Endothelial cell of umbilical vein (primary cell): Measurements from ENCODE around the gene VMP1. TPM values are rescaled to one million over a fixed set of nuclear protein-coding genes. Genes with fewer than 3 reads are reported as not detected.

Source experiments
- BruUV-seq: library from RNA; stranded (reverse); fragments of 400-500 nt; replicated peaks from 2 replicates; lab custom pipeline; 2021; lab: Mats Ljungman, UMichigan
- CTCF ChIA-PET: fragments of 300-600, 350-600 bp; sonication (Branson Sonifier 250); formaldehyde crosslinking; loops from one replicate; lab custom pipeline; 2021; ENCODE audit warnings: antibody characterized with exemption, inconsistent platforms; lab: Charles Lee
- POLR2A ChIA-PET: fragments of 300-600, 350-600 bp; sonication (Branson Sonifier 250); formaldehyde crosslinking; loops from one replicate; lab custom pipeline; 2021; ENCODE audit warnings: antibody characterized with exemption, inconsistent platforms; lab: Charles Lee
- DNase-seq: peaks from one replicate; pipeline ENCODE4 v3.0.0-alpha.2; 2011; ENCODE audit warnings: low read depth, low spot score
- FAIRE-seq: peaks from 2 replicates; lab custom pipeline; 2011; peaks lifted over from hg19 to GRCh38; lab: Jason Lieb, UNC
- H2AFZ ChIP-seq: 2 replicates; pipeline ENCODE4 v1.6.0; 2012; ENCODE audit warnings: low read depth, low read length, control low read depth, inconsistent platforms
- H3K27ac ChIP-seq: 2 replicates; pipeline ENCODE4 v1.5.1; 2011; ENCODE audit warnings: low read depth, mild to moderate bottlenecking, control low read depth, low read length, moderate library complexity; ENCODE audit not compliant: insufficient read depth
- H3K27me3 ChIP-seq, 2 experiments: 2 replicates each; pipeline versions ENCODE4 v1.6.0 to v1.6.1; 2011; ENCODE audit warnings: low read length in 2 of 2, mixed read lengths in 1 of 2; ENCODE audit not compliant: control insufficient read depth in 2 of 2, insufficient read depth in 2 of 2
- H3K36me3 ChIP-seq, 2 experiments: 2 replicates in 1 of 2; 3 replicates in 1 of 2; pipeline ENCODE4 v1.5.1; 2011; ENCODE audit warnings: low read length in 2 of 2, mild to moderate bottlenecking in 1 of 2, moderate library complexity in 1 of 2; ENCODE audit not compliant: control insufficient read depth in 2 of 2, insufficient read depth in 2 of 2; ENCODE audit errors: extremely low read depth in 1 of 2
- H3K4me1 ChIP-seq: 3 replicates; pipeline ENCODE4 v1.5.1; 2011; ENCODE audit warnings: mild to moderate bottlenecking, low read length; ENCODE audit not compliant: control insufficient read depth, insufficient read depth; ENCODE audit errors: extremely low read depth
- H3K4me2 ChIP-seq: 2 replicates; pipeline ENCODE4 v1.6.1; 2011; ENCODE audit warnings: low read length, control low read depth, mixed read lengths; ENCODE audit not compliant: insufficient read depth
- H3K4me3 ChIP-seq, 3 experiments: fragments of 200-600 bp in 1 of 3; sonication (generic), shearing (Covaris generic) in 1 of 3; replicated peaks in 1 of 3; 2 replicates each; pipeline ENCODE4 v1.5.1; 2011 to 2016; ENCODE audit warnings: control low read depth in 3 of 3, low read length in 3 of 3, mild to moderate bottlenecking in 2 of 3, inconsistent platforms in 1 of 3, low read depth in 1 of 3, moderate library complexity in 1 of 3; ENCODE audit not compliant: insufficient read depth in 1 of 3
- H3K79me2 ChIP-seq: 2 replicates; pipeline ENCODE4 v1.6.0; 2012; ENCODE audit warnings: low read length, inconsistent platforms; ENCODE audit not compliant: control insufficient read depth, insufficient read depth
- H3K9ac ChIP-seq: replicated peaks from 2 replicates; pipeline ENCODE3; 2011; ENCODE audit warnings: low read length, control low read depth; ENCODE audit not compliant: insufficient read depth; ENCODE audit errors: extremely low read depth
- H3K9me1 ChIP-seq: replicated peaks from 3 replicates; pipeline ENCODE4 v1.6.0; 2011; ENCODE audit warnings: mild to moderate bottlenecking, low read length; ENCODE audit not compliant: control insufficient read depth, insufficient read depth; ENCODE audit errors: extremely low read depth
- H3K9me3 ChIP-seq: replicated peaks from 2 replicates; pipeline ENCODE4 v1.5.1; 2012; ENCODE audit warnings: low read length, inconsistent platforms; ENCODE audit not compliant: control insufficient read depth, insufficient read depth
- H4K20me1 ChIP-seq: replicated peaks from 2 replicates; pipeline ENCODE3; 2011; ENCODE audit warnings: mild to moderate bottlenecking, low read length; ENCODE audit not compliant: control insufficient read depth, insufficient read depth; ENCODE audit errors: extremely low read depth
- EZH2 ChIP-seq: IDR thresholded peaks from 2 replicates; pipeline ENCODE4 v1.6.1; 2012; ENCODE audit warnings: borderline replicate concordance, low read depth, mild to moderate bottlenecking, moderate library complexity, low read length, inconsistent platforms; ENCODE audit not compliant: severe bottlenecking
- FOS ChIP-seq: IDR thresholded peaks from 2 replicates; pipeline ENCODE4 v1.6.1; 2011; ENCODE audit warnings: mild to moderate bottlenecking, low read length, moderate library complexity, borderline replicate concordance; ENCODE audit not compliant: insufficient read depth
- GATA2 ChIP-seq: IDR thresholded peaks from 2 replicates; pipeline ENCODE4 v1.7.0; 2011; ENCODE audit warnings: low read depth, mild to moderate bottlenecking, moderate library complexity, mixed read lengths, low read length; ENCODE audit not compliant: insufficient read length, insufficient read depth
- JUN ChIP-seq: IDR thresholded peaks from 2 replicates; pipeline ENCODE4 v1.6.1; 2011; ENCODE audit warnings: borderline replicate concordance, low read depth; ENCODE audit not compliant: insufficient read length, insufficient read depth
- MAX ChIP-seq: IDR thresholded peaks from 2 replicates; pipeline ENCODE4 v1.6.1; 2011; ENCODE audit not compliant: insufficient read depth, insufficient read length
- MYC ChIP-seq: IDR thresholded peaks from one replicate; pipeline ENCODE4 v1.6.1; 2011; ENCODE audit warnings: mild to moderate bottlenecking, low read depth, low read length
- POLR2A ChIP-seq: IDR thresholded peaks from 2 replicates; pipeline ENCODE4 v1.6.1; 2012; ENCODE audit warnings: low read depth, mild to moderate bottlenecking, control low read depth, low read length
- POLR2AphosphoS5 ChIP-seq: IDR thresholded peaks from 2 replicates; pipeline ENCODE4 v1.6.1; 2012; ENCODE audit warnings: low read depth, mild to moderate bottlenecking, control low read depth, low read length, moderate library complexity; ENCODE audit not compliant: insufficient read depth
- dilution Hi-C: fragments of 300-500 bp; cut with MboI; formaldehyde crosslinking; loops from one replicate; pipeline ENCODE4 v1.15.0; 2019; ENCODE audit warnings: low sequenced_read_pairs; ENCODE audit not compliant: extremely low pct_ligation_motif_present
- intact Hi-C: fragments of 100-400 bp; cut with micrococcal nuclease; formaldehyde crosslinking; loops from one replicate; pipeline ENCODE4 v1.10.0; 2022
- polyA plus RNA-seq, 4 experiments: library from polyadenylated mRNA; depleted of rRNA in 3 of 4; stranded (reverse) in 3 of 4; unstranded in 1 of 4; fragments of >200 nt; gene quantifications; 2 replicates each; pipeline versions ENCODE4 v1.2.1 to v1.2.3, GENCODE V29; 2011 to 2012; ENCODE audit warnings: missing spikeins in 1 of 4
- total RNA-seq: library from RNA; stranded (reverse); gene quantifications from 2 replicates; pipeline ENCODE4 v1.2.3, GENCODE V29; 2021
- TF ChIP-seq, protein P1 (sequence below), 2 donors: IDR thresholded peaks; 1 replicate in 1 of 2; 2 replicates in 1 of 2; pipeline ENCODE4 v1.5.1; 2011; ENCODE audit warnings: low read length in 2 of 2, mild to moderate bottlenecking in 2 of 2, moderate library complexity in 2 of 2, control low read depth in 1 of 2, inconsistent platforms in 1 of 2, low read depth in 1 of 2; ENCODE audit not compliant: insufficient read depth in 1 of 2; ENCODE audit errors: extremely low read depth in 1 of 2

VMP1 gene
- total and polyA plus RNA-seq, 2 donors (not counting 3 experiments of a cell fraction or from before 2014, with no cell fraction given): 138 to 270 TPM

DNA sequence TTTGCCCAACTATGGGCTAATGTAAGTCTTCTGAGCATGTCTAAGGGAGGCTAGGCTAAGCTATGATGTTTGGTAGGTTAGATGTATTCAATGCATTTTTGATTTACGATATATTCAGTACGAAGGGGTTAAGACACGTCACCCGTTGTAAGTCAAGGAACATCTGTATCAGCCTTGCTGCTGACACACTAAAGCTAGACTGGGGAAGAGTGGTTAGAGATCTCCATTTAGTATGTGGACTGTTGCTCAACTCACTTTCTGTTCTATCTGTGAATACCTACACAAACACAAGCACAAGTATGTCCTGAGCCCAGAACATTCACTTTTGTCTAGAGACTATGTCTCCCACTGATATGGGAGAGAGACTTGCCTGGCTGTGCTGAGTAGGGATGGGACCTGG lies 71.5 kb downstream of the VMP1 start:
- ChIA-PET POLR2A (interaction anchor here (1.0 kb wide), 2 partner anchors 9 to 59 kb away, joined by 3 read pairs; no protein-coding TSS in a partner anchor), CTCF (no interaction called here)
- BruUV-seq: no TSS peak
- no peaks in the 10 kb centered on the region for H4K20me1 ChIP-seq
- intact Hi-C loops (no loop called here), dilution Hi-C loops (no loop called here)
- no peak overlapping the region for H3K9ac ChIP-seq
- no peak for TF ChIP-seq POLR2AphosphoS5
- TF ChIP-seq, protein P1, sequence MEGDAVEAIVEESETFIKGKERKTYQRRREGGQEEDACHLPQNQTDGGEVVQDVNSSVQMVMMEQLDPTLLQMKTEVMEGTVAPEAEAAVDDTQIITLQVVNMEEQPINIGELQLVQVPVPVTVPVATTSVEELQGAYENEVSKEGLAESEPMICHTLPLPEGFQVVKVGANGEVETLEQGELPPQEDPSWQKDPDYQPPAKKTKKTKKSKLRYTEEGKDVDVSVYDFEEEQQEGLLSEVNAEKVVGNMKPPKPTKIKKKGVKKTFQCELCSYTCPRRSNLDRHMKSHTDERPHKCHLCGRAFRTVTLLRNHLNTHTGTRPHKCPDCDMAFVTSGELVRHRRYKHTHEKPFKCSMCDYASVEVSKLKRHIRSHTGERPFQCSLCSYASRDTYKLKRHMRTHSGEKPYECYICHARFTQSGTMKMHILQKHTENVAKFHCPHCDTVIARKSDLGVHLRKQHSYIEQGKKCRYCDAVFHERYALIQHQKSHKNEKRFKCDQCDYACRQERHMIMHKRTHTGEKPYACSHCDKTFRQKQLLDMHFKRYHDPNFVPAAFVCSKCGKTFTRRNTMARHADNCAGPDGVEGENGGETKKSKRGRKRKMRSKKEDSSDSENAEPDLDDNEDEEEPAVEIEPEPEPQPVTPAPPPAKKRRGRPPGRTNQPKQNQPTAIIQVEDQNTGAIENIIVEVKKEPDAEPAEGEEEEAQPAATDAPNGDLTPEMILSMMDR (IDR thresholded peaks at IDR 0.05; ENCODE audit: extremely low read depth in 1 of 2, insufficient read depth in 1 of 2, low read depth in 1 of 2, low read length in 2 of 2): no peak
- TF ChIP-seq FOS: no peak
- TF ChIP-seq MAX: no peak
- TF ChIP-seq EZH2: no peak
- no peak for TF ChIP-seq GATA2
- no peak for TF ChIP-seq MYC
- TF ChIP-seq JUN: no peak
- no peak for TF ChIP-seq POLR2A
- FAIRE-seq (no peak), DNase-seq (no peak)
- H2AFZ ChIP-seq: no peak overlapping the region
- H3K27me3 ChIP-seq: no peaks in the 10 kb centered on the region
- H3K4me2 ChIP-seq: no peak overlapping the region
- no peaks in the 10 kb centered on the region for H3K79me2 ChIP-seq
- no peak overlapping the region for H3K4me3 ChIP-seq
- peaks cover 19% of the 10 kb centered on the region for H3K4me1 ChIP-seq
- H3K9me1 ChIP-seq: no peaks in the 10 kb centered on the region
- H3K9me3 ChIP-seq: no peaks in the 10 kb centered on the region
- no peak overlapping the region for H3K27ac ChIP-seq
- H3K36me3 ChIP-seq: peaks cover 2 to 5% of the 10 kb centered on the region in 2 experiments
